PC-9 (cell line): ENCODE measurements around the gene CCDC158. TPM values are rescaled to one million over a fixed set of nuclear protein-coding genes. Genes with fewer than 3 reads are reported as not detected.
A peak's percentile ranks its signal among the peaks of the same experiment; 100 is the strongest.

Source experiments
- BruUV-seq: library from RNA; stranded (reverse); fragments of 400-500 nt; replicated peaks from 2 replicates; lab custom pipeline; 2021; lab: Mats Ljungman, UMichigan
- CTCF ChIA-PET: fragments of 300-600 bp; sonication (Branson Sonifier 250); formaldehyde crosslinking; loops from one replicate; lab custom pipeline; 2022; ENCODE audit warnings: antibody characterized with exemption; lab: Charles Lee
- POLR2A ChIA-PET: fragments of 300-600 bp; sonication (Branson Sonifier 250); formaldehyde crosslinking; loops from one replicate; lab custom pipeline; 2022; ENCODE audit warnings: antibody characterized with exemption; ENCODE audit not compliant: unreplicated experiment; lab: Charles Lee
- DNase-seq, 2 experiments: peaks; one replicate each; pipeline versions ENCODE4 v3.0.0 to v3.0.0-alpha.2; 2015 to 2022; ENCODE audit warnings: mixed read lengths in 1 of 2
- H2AFZ ChIP-seq: fragments of 200-600 bp; sonication (generic); 2 replicates; pipeline ENCODE4 v1.8.1; 2017; ENCODE audit warnings: antibody characterized with exemption
- H3F3A ChIP-seq: fragments of 200-600 bp; sonication (generic); 2 replicates; pipeline ENCODE4 v1.8.1; 2017; ENCODE audit warnings: antibody characterized with exemption, mild to moderate bottlenecking, low read depth; ENCODE audit not compliant: insufficient read depth
- H3K27ac ChIP-seq: fragments of 200-600 bp; sonication (generic); 2 replicates; pipeline ENCODE4 v1.6.1; 2016; ENCODE audit warnings: mixed run types
- H3K27me3 ChIP-seq: fragments of 200-600 bp; sonication (generic); 2 replicates; pipeline ENCODE4 v1.6.1; 2016; ENCODE audit warnings: low read depth, mixed run types; ENCODE audit not compliant: insufficient read depth
- H3K36me3 ChIP-seq: fragments of 200-600 bp; sonication (generic); 2 replicates; pipeline ENCODE4 v1.6.1; 2016; ENCODE audit warnings: low read depth, mixed run types
- H3K4me1 ChIP-seq: fragments of 200-600 bp; sonication (generic); replicated peaks from 2 replicates; pipeline ENCODE4 v1.6.1; 2016; ENCODE audit warnings: mixed run types; ENCODE audit not compliant: insufficient read depth
- H3K4me2 ChIP-seq: fragments of 200-600 bp; sonication (generic); 2 replicates; pipeline ENCODE4 v1.6.1; 2017; ENCODE audit warnings: mixed run types
- H3K4me3 ChIP-seq: fragments of 200-600 bp; sonication (generic); 2 replicates; pipeline ENCODE4 v1.6.1; 2016; ENCODE audit warnings: mixed run types
- H3K79me2 ChIP-seq: fragments of 200-600 bp; sonication (generic); 2 replicates; pipeline ENCODE4 v1.6.1; 2017; ENCODE audit warnings: low read depth, mixed run types
- H3K9me2 ChIP-seq: fragments of 200-600 bp; sonication (generic); 2 replicates; pipeline ENCODE4 v1.8.1; 2017; ENCODE audit warnings: mild to moderate bottlenecking; ENCODE audit not compliant: insufficient read depth
- H3K9me3 ChIP-seq: fragments of 200-600 bp; sonication (generic); 2 replicates; pipeline ENCODE4 v1.8.1; 2016; ENCODE audit warnings: low read depth; ENCODE audit not compliant: insufficient read depth
- H4K20me1 ChIP-seq: fragments of 200-600 bp; sonication (generic); 2 replicates; pipeline ENCODE4 v1.8.1; 2017; ENCODE audit not compliant: insufficient read depth
- EZH2 ChIP-seq: fragments of 200-600 bp; sonication (generic); IDR thresholded peaks from 2 replicates; pipeline ENCODE4 v1.8.0; 2017; ENCODE audit warnings: antibody characterized with exemption, low read depth
- intact Hi-C: fragments of 100-400 bp; cut with micrococcal nuclease; formaldehyde crosslinking; loops from one replicate; pipeline ENCODE4 v1.10.0; 2022; ENCODE audit not compliant: unreplicated experiment
- total RNA-seq: library from RNA; stranded (reverse); gene quantifications from 2 replicates; pipeline ENCODE4 v1.2.3, GENCODE V29; 2021
- TF ChIP-seq, protein P1 (sequence below): fragments of 200-600 bp; sonication (generic); conservative IDR thresholded peaks from 2 replicates; pipeline ENCODE4 v1.6.1; 2017; ENCODE audit warnings: mixed run types, antibody characterized with exemption, mild to moderate bottlenecking, moderate library complexity

CCDC158 gene
- total RNA-seq, 1 experiment from 2014 or later = not detected

DNA sequence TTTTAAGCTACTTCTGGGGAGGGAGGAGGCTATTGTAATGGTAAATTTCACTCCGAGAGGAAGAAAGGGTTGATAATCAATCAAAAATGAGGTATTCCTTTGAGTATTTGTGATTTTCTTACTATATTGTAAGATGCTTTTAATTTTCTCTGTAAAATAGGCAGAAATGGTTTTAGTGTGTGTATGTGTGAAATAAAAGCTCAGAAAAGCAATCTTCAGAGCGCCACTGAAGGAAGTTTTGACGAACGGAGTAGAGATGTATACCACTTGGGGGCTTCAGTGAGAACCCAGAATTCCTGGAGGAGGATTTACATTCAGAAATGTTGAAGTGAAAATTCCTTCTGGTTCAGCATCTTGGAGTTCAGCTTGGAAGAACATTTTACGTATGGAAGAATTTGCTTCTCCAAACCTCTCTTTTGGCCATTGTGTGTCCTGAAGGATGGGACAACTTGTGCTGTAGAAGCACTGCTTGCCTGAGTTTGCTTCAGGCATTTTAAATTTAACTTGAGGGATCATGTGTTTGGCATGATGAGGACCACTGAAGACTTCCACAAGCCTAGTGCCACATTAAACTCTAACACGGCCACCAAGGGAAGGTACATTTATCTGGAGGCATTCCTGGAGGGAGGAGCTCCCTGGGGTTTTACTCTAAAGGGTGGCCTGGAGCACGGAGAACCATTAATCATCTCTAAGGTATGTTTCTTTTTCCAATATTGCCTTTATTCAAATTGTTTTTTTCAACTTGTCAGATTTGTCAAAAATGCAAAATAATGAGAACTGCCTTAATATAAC, 14.8 kb upstream of the CCDC158 start:
- no peaks in the 10 kb centered on the region for H3K4me1 ChIP-seq
- no peaks in the 10 kb centered on the region for H3K27me3 ChIP-seq
- no peak overlapping the region for H3K4me2 ChIP-seq
- TF ChIP-seq, protein P1, sequence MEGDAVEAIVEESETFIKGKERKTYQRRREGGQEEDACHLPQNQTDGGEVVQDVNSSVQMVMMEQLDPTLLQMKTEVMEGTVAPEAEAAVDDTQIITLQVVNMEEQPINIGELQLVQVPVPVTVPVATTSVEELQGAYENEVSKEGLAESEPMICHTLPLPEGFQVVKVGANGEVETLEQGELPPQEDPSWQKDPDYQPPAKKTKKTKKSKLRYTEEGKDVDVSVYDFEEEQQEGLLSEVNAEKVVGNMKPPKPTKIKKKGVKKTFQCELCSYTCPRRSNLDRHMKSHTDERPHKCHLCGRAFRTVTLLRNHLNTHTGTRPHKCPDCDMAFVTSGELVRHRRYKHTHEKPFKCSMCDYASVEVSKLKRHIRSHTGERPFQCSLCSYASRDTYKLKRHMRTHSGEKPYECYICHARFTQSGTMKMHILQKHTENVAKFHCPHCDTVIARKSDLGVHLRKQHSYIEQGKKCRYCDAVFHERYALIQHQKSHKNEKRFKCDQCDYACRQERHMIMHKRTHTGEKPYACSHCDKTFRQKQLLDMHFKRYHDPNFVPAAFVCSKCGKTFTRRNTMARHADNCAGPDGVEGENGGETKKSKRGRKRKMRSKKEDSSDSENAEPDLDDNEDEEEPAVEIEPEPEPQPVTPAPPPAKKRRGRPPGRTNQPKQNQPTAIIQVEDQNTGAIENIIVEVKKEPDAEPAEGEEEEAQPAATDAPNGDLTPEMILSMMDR = no peak
- TF ChIP-seq EZH2 = no peak
- CTCF ChIA-PET = no interaction called here
- POLR2A ChIA-PET = no interaction called here
- H3K36me3 ChIP-seq = no peaks in the 10 kb centered on the region
- no peaks in the 10 kb centered on the region for H3K9me2 ChIP-seq
- intact Hi-C loops = no loop called here
- no peak for DNase-seq
- no peaks in the 10 kb centered on the region for H3K9me3 ChIP-seq
- BruUV-seq = no TSS peak
- no peaks in the 10 kb centered on the region for H4K20me1 ChIP-seq
- H2AFZ ChIP-seq = no peak overlapping the region
- H3K4me3 ChIP-seq = no peak overlapping the region
- H3K27ac ChIP-seq = no peak overlapping the region
- H3F3A ChIP-seq = no peaks in the 10 kb centered on the region
- H3K79me2 ChIP-seq = no peaks in the 10 kb centered on the region

- H3K27ac ChIP-seq = no peak within 1 kb of the TSS
- no TSS peak for BruUV-seq
- no peaks in the 10 kb centered on the region for H3K79me2 ChIP-seq
- H3K36me3 ChIP-seq = no peaks in the 10 kb centered on the region
- TF ChIP-seq, protein P1 = no peak
- no peak for TF ChIP-seq EZH2
- no peak within 1 kb of the TSS for H3K4me2 ChIP-seq
- no peak within 1 kb of the TSS for H2AFZ ChIP-seq
- no peaks in the 10 kb centered on the region for H3K27me3 ChIP-seq
- intact Hi-C loops = loop anchor here (5.0 kb wide), 1 partner anchor 312 kb away; no protein-coding TSS in a partner anchor
- H3K9me3 ChIP-seq = no peaks in the 10 kb centered on the region
- no peaks in the 10 kb centered on the region for H3K9me2 ChIP-seq
- DNase-seq = peak in 1 of 2 experiments; percentile 37
- H3K4me3 ChIP-seq = no peak within 1 kb of the TSS
- ChIA-PET CTCF (no interaction called here), POLR2A (no interaction called here)
- no peaks in the 10 kb centered on the region for H3F3A ChIP-seq
- H3K4me1 ChIP-seq = no peaks in the 10 kb centered on the region
- no peaks in the 10 kb centered on the region for H4K20me1 ChIP-seq
Observed at GRCh38 chr4:76434901-76435527, 14.1 kb upstream of the CCDC158 start, which contains the start of gene SHROOM3. SHROOM3 (plus strand) TSS chr4:76435229; CDS start chr4:76436053, 824 bp downstream.

DNA sequence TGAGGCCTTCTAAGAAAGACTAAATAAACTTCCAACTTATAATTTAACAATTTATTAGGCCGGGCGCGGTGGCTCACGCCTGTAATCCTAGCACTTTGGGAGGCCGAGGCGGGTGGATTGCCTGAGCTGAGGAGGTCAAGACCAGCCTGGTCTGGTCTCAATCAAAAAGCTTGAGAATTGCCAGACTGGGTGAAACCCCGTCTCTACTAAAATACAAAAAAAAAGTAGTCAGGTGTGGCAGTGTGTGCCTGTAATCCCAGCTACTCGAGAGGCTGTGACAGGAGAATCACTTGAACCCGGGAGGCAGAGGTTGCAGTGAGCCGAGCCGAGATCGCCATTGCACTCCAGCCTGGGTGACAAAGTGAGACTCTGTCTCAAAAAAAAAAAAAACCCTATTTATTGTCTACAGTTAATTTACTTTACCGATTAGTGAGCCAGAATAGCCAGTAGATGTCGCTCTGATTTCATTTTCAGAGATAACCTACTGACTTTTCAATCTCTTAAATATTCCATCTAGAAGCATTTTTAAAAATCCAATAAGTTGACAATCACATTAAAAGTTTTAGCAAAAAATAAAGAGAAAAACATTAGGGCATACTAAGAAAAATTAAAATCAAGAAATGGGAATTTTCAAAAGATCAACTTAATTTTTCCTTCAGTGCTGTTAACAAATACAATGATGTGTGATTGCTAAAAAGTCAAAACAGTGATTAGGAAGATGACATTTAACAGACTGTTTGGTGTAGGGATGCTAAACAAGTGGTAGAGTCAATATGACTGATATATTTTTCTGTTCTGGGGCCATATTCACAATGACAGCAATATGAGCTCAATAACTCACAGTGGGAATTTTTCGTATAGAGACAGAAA, 9.8 kb upstream of the CCDC158 start:
- DNase-seq = peak in 1 of 2 experiments; percentile 55
- peak overlapping the region; percentile 69 for H3K4me2 ChIP-seq
- no peaks in the 10 kb centered on the region for H3K4me1 ChIP-seq
- peak overlapping the region; percentile 33; the same call in 1 of the 2 replicates for H3K4me3 ChIP-seq
- no peaks in the 10 kb centered on the region for H4K20me1 ChIP-seq
- TF ChIP-seq, protein P1 = peak; percentile 75
- no peak for TF ChIP-seq EZH2
- peak overlapping the region; percentile 70 for H2AFZ ChIP-seq
- intact Hi-C loops = loop anchor here (1.0 to 5.0 kb wide), 3 partner anchors 75 to 614 kb away; no protein-coding TSS in a partner anchor
- no peaks in the 10 kb centered on the region for H3K9me3 ChIP-seq
- no peaks in the 10 kb centered on the region for H3K36me3 ChIP-seq
- H3K9me2 ChIP-seq = no peaks in the 10 kb centered on the region
- POLR2A ChIA-PET = no interaction called here
- H3K79me2 ChIP-seq = no peaks in the 10 kb centered on the region
- H3F3A ChIP-seq = no peaks in the 10 kb centered on the region
- CTCF ChIA-PET = interaction anchor here (0.6 to 1.6 kb wide), 4 partner anchors 57 to 614 kb away, joined by 4 to 10 read pairs (median 4); no protein-coding TSS in a partner anchor
- no TSS peak for BruUV-seq
- no peak overlapping the region for H3K27ac ChIP-seq
- H3K27me3 ChIP-seq = no peaks in the 10 kb centered on the region
